H1 (cell line): ENCODE data around the gene ZNRF2. TPM values are rescaled to one million over a fixed set of nuclear protein-coding genes. Genes with fewer than 3 reads are reported as not detected.

Experiments used
- CTCF ChIA-PET: fragments of 300-600 bp; sonication (Branson Sonifier 250); formaldehyde crosslinking; loops from one replicate; lab custom pipeline; 2021; ENCODE audit not compliant: partially characterized antibody; lab: Charles Lee
- POLR2A ChIA-PET: fragments of 300-600 bp; sonication (Branson Sonifier 250); formaldehyde crosslinking; loops from one replicate; lab custom pipeline; 2021; ENCODE audit warnings: inconsistent platforms; ENCODE audit not compliant: partially characterized antibody; lab: Charles Lee
- DNase-seq, 2 experiments: peaks; one replicate each; pipeline versions ENCODE4 v3.0.0 to v3.0.0-alpha.2; 2010 to 2022; ENCODE audit warnings: low spot score in 2 of 2, low read depth in 1 of 2, mixed read lengths in 1 of 2
- FAIRE-seq: peaks from 2 replicates; lab custom pipeline; 2011; peaks lifted over from hg19 to GRCh38; lab: Jason Lieb, UNC
- H2AFZ ChIP-seq: 2 replicates; pipeline ENCODE4 v1.8.1; 2012; ENCODE audit warnings: low read length, inconsistent platforms
- H2AK5ac ChIP-seq: 2 replicates; pipeline ENCODE4 v1.6.1; 2013; ENCODE audit warnings: low read depth, low read length
- H2BK120ac ChIP-seq: replicated peaks from 2 replicates; pipeline ENCODE3; 2013; ENCODE audit warnings: low read depth, low read length, inconsistent platforms
- H2BK12ac ChIP-seq: 2 replicates; pipeline ENCODE4 v1.6.1; 2013; ENCODE audit warnings: low read depth, low read length
- H2BK15ac ChIP-seq: 2 replicates; pipeline ENCODE4 v1.6.1; 2013; ENCODE audit warnings: low read length
- H2BK20ac ChIP-seq: 2 replicates; pipeline ENCODE4 v1.6.1; 2013; ENCODE audit warnings: low read length
- H2BK5ac ChIP-seq: 2 replicates; pipeline ENCODE4 v1.6.1; 2013; ENCODE audit warnings: low read depth, low read length
- H3K14ac ChIP-seq: 2 replicates; pipeline ENCODE4 v1.6.1; 2013; ENCODE audit warnings: inconsistent platforms; ENCODE audit not compliant: insufficient read length
- H3K18ac ChIP-seq: 2 replicates; pipeline ENCODE4 v1.6.1; 2013; ENCODE audit warnings: low read length; ENCODE audit errors: extremely low read depth
- H3K23ac ChIP-seq: 2 replicates; pipeline ENCODE4 v1.6.1; 2013; ENCODE audit warnings: inconsistent platforms; ENCODE audit not compliant: insufficient read length
- H3K23me2 ChIP-seq: 2 replicates; pipeline ENCODE4 v1.6.1; 2013; ENCODE audit warnings: low read depth, low read length
- H3K27ac ChIP-seq: 2 replicates; pipeline ENCODE4 v1.6.1; 2011; ENCODE audit warnings: low read depth, low read length, inconsistent platforms
- H3K27me3 ChIP-seq, 4 experiments: replicated peaks in 1 of 4; 1 replicate in 1 of 4; 2 replicates in 3 of 4; pipeline versions ENCODE4 v1.6.1 to v1.8.1; 2011 to 2013; ENCODE audit warnings: low read length in 3 of 4, mild to moderate bottlenecking in 3 of 4, inconsistent platforms in 2 of 4, mixed read lengths in 2 of 4, moderate library complexity in 1 of 4; ENCODE audit not compliant: control insufficient read depth in 3 of 4, insufficient read depth in 3 of 4; ENCODE audit errors: extremely low read depth in 1 of 4
- H3K36me3 ChIP-seq, 4 experiments: 2 replicates each; pipeline versions ENCODE4 v1.6.1 to v1.8.1; 2011 to 2013; ENCODE audit warnings: mild to moderate bottlenecking in 4 of 4, low read length in 3 of 4, moderate library complexity in 2 of 4, control low read depth in 1 of 4, inconsistent platforms in 1 of 4; ENCODE audit not compliant: insufficient read depth in 4 of 4, control insufficient read depth in 2 of 4
- H3K4ac ChIP-seq: replicated peaks from 2 replicates; pipeline ENCODE3; 2013; ENCODE audit warnings: low read length, low read depth, mixed read lengths, inconsistent platforms; ENCODE audit not compliant: insufficient read length
- H3K4me1 ChIP-seq, 4 experiments: replicated peaks in 1 of 4; 1 replicate in 1 of 4; 2 replicates in 3 of 4; pipeline versions ENCODE4 v1.6.1 to v1.8.1; 2011 to 2013; ENCODE audit warnings: low read length in 3 of 4, inconsistent platforms in 2 of 4, mixed read lengths in 1 of 4; ENCODE audit not compliant: insufficient read depth in 4 of 4, control insufficient read depth in 3 of 4
- H3K4me2 ChIP-seq, 2 experiments: 2 replicates each; pipeline versions ENCODE4 v1.6.1 to v1.8.1; 2011 to 2013; ENCODE audit warnings: low read depth in 2 of 2, low read length in 2 of 2, control low read depth in 1 of 2, inconsistent platforms in 1 of 2, mild to moderate bottlenecking in 1 of 2; ENCODE audit not compliant: insufficient read depth in 1 of 2
- H3K4me3 ChIP-seq, 4 experiments: fragments of 200-600, 300-600 bp in 1 of 4; sonication (generic), shearing (Covaris generic), sonication (Bioruptor Twin) in 1 of 4; 2 replicates each; pipeline versions ENCODE4 v1.5.1 to v1.8.1; 2011 to 2016; ENCODE audit warnings: low read length in 4 of 4, low read depth in 3 of 4, control low read depth in 2 of 4, inconsistent platforms in 2 of 4, mild to moderate bottlenecking in 2 of 4, mixed read lengths in 1 of 4, moderate library complexity in 1 of 4; ENCODE audit not compliant: insufficient read depth in 2 of 4; ENCODE audit errors: extremely low read depth in 1 of 4
- H3K56ac ChIP-seq: replicated peaks from 2 replicates; pipeline ENCODE3; 2013; ENCODE audit warnings: low read depth, mild to moderate bottlenecking, mixed read lengths, low read length, inconsistent platforms; ENCODE audit not compliant: insufficient read length
- H3K79me1 ChIP-seq: 2 replicates; pipeline ENCODE4 v1.6.1; 2013; ENCODE audit warnings: low read depth, low read length, control low read depth
- H3K79me2 ChIP-seq, 2 experiments: 2 replicates each; pipeline versions ENCODE4 v1.6.1 to v1.8.1; 2012 to 2013; ENCODE audit warnings: low read length in 2 of 2, mild to moderate bottlenecking in 2 of 2, inconsistent platforms in 1 of 2; ENCODE audit not compliant: insufficient read depth in 2 of 2, control insufficient read depth in 1 of 2
- H3K9ac ChIP-seq, 4 experiments: replicated peaks in 1 of 4; 1 replicate in 1 of 4; 2 replicates in 3 of 4; pipeline versions ENCODE4 v1.6.1 to v1.8.1; 2011 to 2013; ENCODE audit warnings: low read depth in 3 of 4, low read length in 3 of 4, control low read depth in 2 of 4, mild to moderate bottlenecking in 2 of 4, moderate library complexity in 2 of 4, inconsistent platforms in 1 of 4; ENCODE audit errors: extremely low read depth in 1 of 4
- H3K9me3 ChIP-seq, 2 experiments: 2 replicates each; pipeline versions ENCODE4 v1.6.1 to v1.8.1; 2012 to 2013; ENCODE audit warnings: mild to moderate bottlenecking in 2 of 2, moderate library complexity in 2 of 2, control low read depth in 1 of 2, inconsistent platforms in 1 of 2, low read depth in 1 of 2, low read length in 1 of 2, mixed read lengths in 1 of 2; ENCODE audit not compliant: insufficient read depth in 2 of 2
- H4K20me1 ChIP-seq, 2 experiments: replicated peaks in 1 of 2; 2 replicates each; pipeline versions ENCODE3 to v1.8.1; 2011 to 2013; ENCODE audit warnings: inconsistent platforms in 2 of 2, low read length in 2 of 2, mild to moderate bottlenecking in 1 of 2; ENCODE audit not compliant: insufficient read depth in 2 of 2, control insufficient read depth in 1 of 2
- H4K5ac ChIP-seq: 2 replicates; pipeline ENCODE4 v1.6.1; 2013; ENCODE audit warnings: low read length, low read depth, mixed read lengths, inconsistent platforms; ENCODE audit not compliant: insufficient read length
- H4K8ac ChIP-seq: 2 replicates; pipeline ENCODE4 v1.8.0; 2013; ENCODE audit warnings: mild to moderate bottlenecking, moderate library complexity, low read length, inconsistent platforms; ENCODE audit not compliant: insufficient read depth; ENCODE audit errors: extremely low read depth
- H4K91ac ChIP-seq: replicated peaks from 2 replicates; pipeline ENCODE3; 2013; ENCODE audit warnings: low read length, mixed read lengths, inconsistent platforms; ENCODE audit not compliant: insufficient read length
- SP4 ChIP-seq: IDR thresholded peaks from 2 replicates; pipeline ENCODE4 v1.6.1; 2012; ENCODE audit warnings: low read length, inconsistent platforms
- WGBS, 2 experiments: shearing (Covaris generic) in 1 of 2; methylation state at CpG; one replicate each; pipeline versions ENCODE4 v1.1.6 to v1.1.7; 2013 to 2015; ENCODE audit warnings: low lambda C conversion rate in 2 of 2, mixed read lengths in 2 of 2, inconsistent platforms in 1 of 2, low coverage in 1 of 2, missing lambda C conversion rate in 1 of 2; ENCODE audit not compliant: insufficient replicate concordance in 2 of 2, insufficient coverage in 1 of 2, insufficient read length in 1 of 2; ENCODE audit errors: extremely low coverage in 1 of 2, missing lambda C conversion rate in 1 of 2; 5-methylcytosine and 5-hydroxymethylcytosine counted together
- polyA plus RNA-seq, 7 experiments: library from polyadenylated mRNA; depleted of rRNA in 3 of 7; stranded (reverse) in 5 of 7; unstranded in 2 of 7; fragments of >200 nt in 5 of 7; fragments of 200-250 nt in 2 of 7; gene quantifications; 1 replicate in 5 of 7; 2 replicates in 1 of 7; 4 replicates in 1 of 7; pipeline versions ENCODE4 v1.2.1 to v1.2.3, GENCODE V29; 2011 to 2013; ENCODE audit warnings: missing spikeins in 2 of 7, mixed read lengths in 2 of 7
- total RNA-seq: library from RNA; stranded (reverse); fragmentation: NEBNext Ultra II Directional; extraction: Animal tissue kit (Norgen Biotek cat#: 25700); gene quantifications from 2 replicates; pipeline ENCODE4 v1.2.1, GENCODE V29; 2021

ZNRF2 gene
- total and polyA plus RNA-seq, 2 of the 8 experiments (the other 6 are each of a cell fraction or from before 2014, with no cell fraction given) = 2.9 to 16.2 TPM

GRCh38 chr7:30395676-30396075, 111.3 kb downstream of the ZNRF2 start:
- no peak for DNase-seq
- no peak overlapping the region for H3K9ac ChIP-seq
- TF ChIP-seq SP4 = no peak
- TF ChIP-seq, all 59 proteins: peak for 0
- ChIA-PET CTCF (interaction anchor here (1.0 to 1.7 kb wide), 11 partner anchors 9 to 169 kb away, joined by 3 to 10 read pairs (median 4); no protein-coding TSS in a partner anchor), POLR2A (no interaction called here)
- Histone ChIP-seq H4K8ac (no peak overlapping the region), H2BK15ac (no peak overlapping the region), H3K23me2 (no peaks in the 10 kb centered on the region; the same call in 1 of the 2 replicates), H3K18ac (no peak overlapping the region), H4K5ac (no peak overlapping the region), H3K4me1 (peaks cover 0 to 7% (median 5%) of the 10 kb centered on the region in 4 experiments; a peak in 4 of 7 replicates), H2BK120ac (no peak overlapping the region), H3K56ac (no peak overlapping the region), H2BK12ac (no peak overlapping the region), H3K9me3 (no peaks in the 10 kb centered on the region), H2BK5ac (no peak overlapping the region), H3K79me2 (no peaks in the 10 kb centered on the region), H3K79me1 (no peaks in the 10 kb centered on the region), H2AK5ac (no peak overlapping the region), H3K27me3 (no peaks in the 10 kb centered on the region), H3K14ac (no peak overlapping the region), H3K4me2 (no peak overlapping the region), H4K20me1 (no peaks in the 10 kb centered on the region), H2AFZ (0 out of 2 replicates have a peak overlapping the region, but pooled peaks have one; percentile 34), H3K4ac (no peak overlapping the region), H3K23ac (no peak overlapping the region), H2BK20ac (no peak overlapping the region), H3K36me3 (no peaks in the 10 kb centered on the region), H3K4me3 (no peak overlapping the region), H4K91ac (no peak overlapping the region), H3K27ac (no peak overlapping the region)
- 76% methylated on average over 4 of the region's 4 CpGs; no CpG with 5 or more reads in 1 of the 2 experiments for WGBS, 2 experiments
- FAIRE-seq = no peak
